Heart left ventricle (tissue), 16 donors: Measurements from ENCODE around the gene VCP. TPM values are rescaled to one million over a fixed set of nuclear protein-coding genes. Genes with fewer than 3 reads are reported as not detected.
"Not testable (repeated sequence)": the region's sequence is repeated elsewhere in the genome, so short reads cannot be mapped to it uniquely, and the experiment has no call there.

Source experiments
- ATAC-seq, 4 donors: fragments of 200-7000 bp; cut with Tn5 transposase; one replicate each; pipeline ENCODE4 v1.9.1; 2020 to 2022; ENCODE audit warnings: moderate library complexity in 4 of 4, mild to moderate bottlenecking in 3 of 4, moderate number of reproducible peaks in 1 of 4
- DNase-seq, 5 donors: peaks; one replicate each; pipeline ENCODE4 v3.0.0-alpha.2; 2020
- H3K27ac ChIP-seq, 12 donors: fragments of 200-600 bp; sonication (generic) in 4 of 12; one replicate each; pipeline versions ENCODE4 v1.5.0 to v1.8.0; 2016 to 2022; ENCODE audit warnings: mild to moderate bottlenecking in 2 of 12
- H3K27me3 ChIP-seq, 9 donors: fragments of 200-600 bp; sonication (generic) in 2 of 9; one replicate each; pipeline versions ENCODE4 v1.5.1 to v1.8.0; 2016 to 2022; ENCODE audit warnings: mild to moderate bottlenecking in 3 of 9
- H3K36me3 ChIP-seq, 9 donors: fragments of 200-600 bp; sonication (generic) in 2 of 9; one replicate each; pipeline versions ENCODE4 v1.5.0 to v1.8.0; 2018 to 2022; ENCODE audit warnings: mild to moderate bottlenecking in 2 of 9
- H3K4me1 ChIP-seq, 12 donors: fragments of 200-600 bp; sonication (generic) in 4 of 12; one replicate each; pipeline versions ENCODE4 v1.5.0 to v1.8.0; 2016 to 2022; ENCODE audit warnings: mild to moderate bottlenecking in 3 of 12
- H3K4me3 ChIP-seq, 12 donors: fragments of 200-600 bp; sonication (generic) in 4 of 12; one replicate each; pipeline versions ENCODE4 v1.5.0 to v1.8.0; 2017 to 2022; ENCODE audit warnings: mild to moderate bottlenecking in 9 of 12, moderate library complexity in 4 of 12
- H3K9me3 ChIP-seq, 12 donors: fragments of 200-600 bp; sonication (generic) in 4 of 12; one replicate each; pipeline versions ENCODE4 v1.5.0 to v1.8.0; 2016 to 2022; ENCODE audit warnings: mild to moderate bottlenecking in 1 of 12
- POLR2A ChIP-seq, 2 donors: fragments of 450-650 bp; IDR thresholded peaks; one replicate each; pipeline ENCODE4 v1.6.1; 2017; ENCODE audit warnings: antibody characterized with exemption in 2 of 2, mild to moderate bottlenecking in 2 of 2, moderate library complexity in 2 of 2
- WGBS, 4 donors: extraction: QIAGEN DNeasy Blood & Tissue Kit in 2 of 4; methylation state at CpG; one replicate each; pipeline versions ENCODE4 v1.1.5 to v1.1.7; 2013 to 2018; 5-methylcytosine and 5-hydroxymethylcytosine counted together
- intact Hi-C, 10 donors: fragments of 100-400 bp; cut with DNase I; formaldehyde crosslinking; loops; one replicate each; pipeline versions ENCODE4 v1.11.1 to v1.14.2; 2022
- polyA plus RNA-seq, 2 donors: library from polyadenylated mRNA; stranded (reverse); fragments of 200-250 nt; gene quantifications; one replicate each; pipeline ENCODE4 v1.2.3, GENCODE V29; 2013
- total RNA-seq, 9 donors: library from RNA; depleted of rRNA in 2 of 9; stranded (reverse); fragments of >200 nt in 2 of 9; fragmentation: NEBNext Ultra II Directional in 3 of 9; extraction: Animal tissue kit (Norgen Biotek cat#: 25700) in 3 of 9; gene quantifications; one replicate each; pipeline versions ENCODE4 v1.1.0 to v1.2.4, GENCODE V29; 2016 to 2023
- TF ChIP-seq, protein P1 (sequence below), 12 donors: fragments of 200-600 bp; sonication (generic) in 4 of 12; IDR thresholded peaks; one replicate each; pipeline versions ENCODE4 v1.5.0 to v1.8.0; 2018 to 2022; ENCODE audit warnings: antibody characterized with exemption in 12 of 12, mild to moderate bottlenecking in 5 of 12
- donor health status: ischemic (EF 13 %, LVEDD 7.1; RV severe dilation, severe dysfunction).
- donor health status: healthy with polysubstance abuse.
- donor health status: DM: no; HTN: yes; CAD: no.
- donor health status: DM: no; HTN: no; CAD: no.
- donor health status: ischemic (EF 25% LVEDD 6.9; RV normal size, moderate dysfunction).
- donor health status: ischemic (EF 25% LVEDD 5.7; RV mildly dilated, moderate dysfunction).
- donor health status: healthy.
- donor health status: DM: yes; HTN: yes; CAD: no.
- donor health status: ischemic (EF 35%, LVEDD 5.7; RV mildly dilated, moderate dysfunction).
- donor health status: nonischemic (EF 11% LVEDD 7.7; RV severe dilation, severe dysfunction).
- donor health status: DM: yes; HTN: yes; CAD: no.
- donor health status: PGD.
- donor health status: ischemic (EF 29% LVEDD 5.4; RV normal size, mild dysfunction).
- donor health status: nonischemic (EF 23%, LVEDD 6.1; RV moderate dilation, normal function).

The VCP gene
- total and polyA plus RNA-seq, 11 donors, result 107 to 411 (median 262) TPM

- intact Hi-C loops, result no loop called here
- DNase-seq, result no peak
- no peak overlapping the region for H3K4me3 ChIP-seq
- WGBS, 4 donors, result 56 to 72% (median 64%) methylated on average over 3 of the region's 3 CpGs
- peak overlapping the region in 9 of 12 donors; percentile 27 to 62 (median 36) for H3K27ac ChIP-seq
- peaks cover 0 to 34% (median 13%) of the 10 kb centered on the region in 9 donors for H3K36me3 ChIP-seq
- TF ChIP-seq POLR2A (IDR thresholded peaks at IDR 0.05), result no peak
- TF ChIP-seq, protein P1, sequence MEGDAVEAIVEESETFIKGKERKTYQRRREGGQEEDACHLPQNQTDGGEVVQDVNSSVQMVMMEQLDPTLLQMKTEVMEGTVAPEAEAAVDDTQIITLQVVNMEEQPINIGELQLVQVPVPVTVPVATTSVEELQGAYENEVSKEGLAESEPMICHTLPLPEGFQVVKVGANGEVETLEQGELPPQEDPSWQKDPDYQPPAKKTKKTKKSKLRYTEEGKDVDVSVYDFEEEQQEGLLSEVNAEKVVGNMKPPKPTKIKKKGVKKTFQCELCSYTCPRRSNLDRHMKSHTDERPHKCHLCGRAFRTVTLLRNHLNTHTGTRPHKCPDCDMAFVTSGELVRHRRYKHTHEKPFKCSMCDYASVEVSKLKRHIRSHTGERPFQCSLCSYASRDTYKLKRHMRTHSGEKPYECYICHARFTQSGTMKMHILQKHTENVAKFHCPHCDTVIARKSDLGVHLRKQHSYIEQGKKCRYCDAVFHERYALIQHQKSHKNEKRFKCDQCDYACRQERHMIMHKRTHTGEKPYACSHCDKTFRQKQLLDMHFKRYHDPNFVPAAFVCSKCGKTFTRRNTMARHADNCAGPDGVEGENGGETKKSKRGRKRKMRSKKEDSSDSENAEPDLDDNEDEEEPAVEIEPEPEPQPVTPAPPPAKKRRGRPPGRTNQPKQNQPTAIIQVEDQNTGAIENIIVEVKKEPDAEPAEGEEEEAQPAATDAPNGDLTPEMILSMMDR (IDR thresholded peaks at IDR 0.05), result no peak
- no peaks in the 10 kb centered on the region for H3K9me3 ChIP-seq
- H3K4me1 ChIP-seq, result peaks cover 0 to 16% (median 8%) of the 10 kb centered on the region in 12 donors
- peak in 1 of 4 donors; percentile 38 for ATAC-seq
- no peaks in the 10 kb centered on the region for H3K27me3 ChIP-seq
Measured at GRCh38 chr9:35026671-35027070, 45.8 kb downstream of the VCP start.

DNA sequence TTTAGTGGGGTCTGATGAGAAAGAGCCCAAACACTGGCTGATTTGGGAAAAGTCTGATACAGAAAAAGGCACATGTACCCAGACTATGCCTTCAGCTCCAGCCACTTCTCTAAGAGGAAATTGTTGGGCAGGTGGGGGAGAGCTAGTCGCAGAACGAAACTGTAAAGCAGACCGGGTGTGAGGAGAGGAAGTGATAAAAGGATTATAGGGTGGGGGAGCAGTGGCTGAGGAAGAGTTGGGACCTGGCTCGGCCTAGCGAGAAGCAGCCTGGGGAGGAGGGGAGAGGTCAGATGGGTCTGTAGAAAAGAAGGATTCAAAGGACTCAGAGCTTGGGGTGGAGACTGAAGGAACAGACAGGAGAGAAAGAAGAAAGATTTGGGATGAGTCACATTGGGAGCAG is 49.0 kb downstream of the VCP start:
- peaks cover 0 to 14% (median 8%) of the 10 kb centered on the region in 12 donors for H3K4me1 ChIP-seq
- peaks cover 0 to 47% (median 17%) of the 10 kb centered on the region in 9 donors for H3K36me3 ChIP-seq
- 52 to 67% (median 62%) methylated on average over 5 of the region's 5 CpGs for WGBS, 4 donors
- H3K27ac ChIP-seq, H3K4me3 ChIP-seq, H3K9me3 ChIP-seq, ATAC-seq, intact Hi-C loops, H3K27me3 ChIP-seq, DNase-seq: not testable (repeated sequence)

- DNase-seq (no peak), ATAC-seq (no peak)
- WGBS, 4 donors, result 65 to 82% (median 69%) methylated on average over 2 of the region's 2 CpGs
- Histone ChIP-seq H3K36me3 (peaks cover 0 to 67% (median 35%) of the 10 kb centered on the region in 9 donors), H3K27ac (no peak overlapping the region), H3K4me3 (no peak overlapping the region), H3K27me3 (no peaks in the 10 kb centered on the region), H3K4me1 (no peaks in the 10 kb centered on the region), H3K9me3 (peaks cover 0 to 23% (median 8%) of the 10 kb centered on the region in 12 donors)
- TF ChIP-seq, protein P1 (IDR thresholded peaks at IDR 0.05), result no peak
- TF ChIP-seq POLR2A (IDR thresholded peaks at IDR 0.05), result no peak
- intact Hi-C loops, result no loop called here
Measured at GRCh38 chr9:35014517-35014916, 57.9 kb downstream of the VCP start.

DNA sequence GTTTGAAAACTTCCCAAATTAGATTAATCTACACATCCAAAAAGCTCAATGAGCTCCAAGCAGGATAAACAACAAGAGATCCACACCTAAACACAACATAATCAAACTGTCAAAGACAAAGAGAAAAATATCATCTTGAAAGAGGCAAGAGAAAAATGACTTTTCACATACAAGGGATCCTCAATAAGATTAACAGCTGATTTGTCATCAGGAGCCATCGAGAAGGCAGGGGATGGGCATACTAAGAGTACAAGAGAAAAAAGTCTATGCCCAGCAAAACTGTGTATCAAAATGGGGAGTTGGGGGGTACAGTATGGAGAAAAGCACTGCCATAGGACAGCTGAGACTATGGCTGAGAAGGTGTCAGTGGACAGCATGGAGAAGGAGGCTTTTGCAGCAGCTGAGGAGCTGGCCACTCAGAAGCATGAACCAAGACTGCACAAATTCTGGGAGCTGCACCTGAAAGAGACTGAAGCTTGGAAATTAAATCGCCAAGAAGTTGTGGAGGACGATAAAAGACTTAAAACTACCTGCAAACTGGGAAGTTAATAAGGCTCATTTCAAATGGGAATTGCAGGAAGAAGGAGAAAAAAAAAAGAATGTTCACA is 62.0 kb downstream of the VCP start:
- DNase-seq (no peak), ATAC-seq (no peak)
- 93 to 96% (median 95%) methylated on average over 3 of the region's 3 CpGs for WGBS, 4 donors
- Histone ChIP-seq H3K4me3 (no peak overlapping the region), H3K27me3 (no peaks in the 10 kb centered on the region), H3K9me3 (peaks cover 0 to 23% (median 8%) of the 10 kb centered on the region in 12 donors), H3K27ac (no peak overlapping the region), H3K4me1 (no peaks in the 10 kb centered on the region), H3K36me3 (peaks cover 0 to 54% (median 35%) of the 10 kb centered on the region in 9 donors)
- TF ChIP-seq, protein P1 (IDR thresholded peaks at IDR 0.05), result no peak
- no peak for TF ChIP-seq POLR2A (IDR thresholded peaks at IDR 0.05)
- intact Hi-C loops, result no loop called here

Other genes with a start within 250 kb of the VCP start
- gene PHF24, start 114.3 kb downstream of the VCP start, total RNA-seq, result 1 to 10 TPM in 1 of 9 donors, under 1 TPM in 7, not detected in 1; 0.07 to 2.2 (median 0.35) TPM
- gene PHF24, start 114.3 kb downstream of the VCP start, polyA plus RNA-seq, result under 1 TPM; 0.06 to 0.11 TPM
- 100 to 1,000 TPM in 3 of 9 donors, 10 to 100 TPM in 6; 33.6 to 134 (median 88.5) TPM for gene DNAJB5, start 82.9 kb downstream of the VCP start, total RNA-seq
- 100 to 1,000 TPM in 1 of 2 donors, 10 to 100 TPM in 1; 75.5 to 166 TPM for gene DNAJB5, start 82.9 kb downstream of the VCP start, polyA plus RNA-seq
- gene FANCG, start 7.3 kb upstream of the VCP start, total RNA-seq, result 10 to 100 TPM in 1 of 9 donors, 1 to 10 TPM in 7, under 1 TPM in 1; 0.71 to 11.8 (median 2.9) TPM
- gene FANCG, start 7.3 kb upstream of the VCP start, polyA plus RNA-seq, result 1 to 10 TPM; 2.3 to 3.4 TPM
- 10 to 100 TPM in 2 of 9 donors, 1 to 10 TPM in 7; 7.0 to 13.1 (median 9.1) TPM for gene PIGO, start 24.0 kb upstream of the VCP start, total RNA-seq
- gene PIGO, start 24.0 kb upstream of the VCP start, polyA plus RNA-seq, result 10 to 100 TPM in 1 of 2 donors, 1 to 10 TPM in 1; 8.6 to 12.0 TPM
- 100 to 1,000 TPM; 114 to 162 (median 130) TPM for gene STOML2, start 30.5 kb upstream of the VCP start, total RNA-seq
- 100 to 1,000 TPM in 1 of 2 donors, 10 to 100 TPM in 1; 78.2 to 177 TPM for gene STOML2, start 30.5 kb upstream of the VCP start, polyA plus RNA-seq
- 10 to 100 TPM; 15.9 to 43.3 (median 19.5) TPM for gene ATOSB, start 43.2 kb upstream of the VCP start, total RNA-seq
- 10 to 100 TPM; 15.9 to 42.5 TPM for gene ATOSB, start 43.2 kb upstream of the VCP start, polyA plus RNA-seq
- 10 to 100 TPM; 18.0 to 30.2 (median 21.2) TPM for gene UNC13B, start 89.4 kb upstream of the VCP start, total RNA-seq
- 10 to 100 TPM in 1 of 2 donors, 1 to 10 TPM in 1; 8.1 to 23.7 TPM for gene UNC13B, start 89.4 kb upstream of the VCP start, polyA plus RNA-seq